ENCODE measurements around the gene CD59.

The CD59 gene

DNA sequence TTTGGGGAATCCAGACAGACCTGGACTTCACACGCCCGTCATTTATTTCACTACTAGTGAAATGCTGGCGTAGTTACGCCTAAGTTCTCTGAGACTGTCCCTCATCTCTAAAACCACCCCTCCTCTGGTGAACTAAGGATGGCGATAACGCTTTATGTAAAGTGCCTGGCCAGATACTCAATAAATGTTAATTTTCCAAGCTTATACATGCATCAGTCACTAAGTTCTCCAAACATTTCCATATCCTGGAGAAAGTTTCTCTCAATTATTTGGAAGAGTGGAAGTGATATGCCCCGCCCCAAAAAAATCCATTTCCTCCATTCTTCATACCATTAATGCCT is 39.2 kb upstream of the CD59 start:
- TF ChIP-seq, protein P1, sequence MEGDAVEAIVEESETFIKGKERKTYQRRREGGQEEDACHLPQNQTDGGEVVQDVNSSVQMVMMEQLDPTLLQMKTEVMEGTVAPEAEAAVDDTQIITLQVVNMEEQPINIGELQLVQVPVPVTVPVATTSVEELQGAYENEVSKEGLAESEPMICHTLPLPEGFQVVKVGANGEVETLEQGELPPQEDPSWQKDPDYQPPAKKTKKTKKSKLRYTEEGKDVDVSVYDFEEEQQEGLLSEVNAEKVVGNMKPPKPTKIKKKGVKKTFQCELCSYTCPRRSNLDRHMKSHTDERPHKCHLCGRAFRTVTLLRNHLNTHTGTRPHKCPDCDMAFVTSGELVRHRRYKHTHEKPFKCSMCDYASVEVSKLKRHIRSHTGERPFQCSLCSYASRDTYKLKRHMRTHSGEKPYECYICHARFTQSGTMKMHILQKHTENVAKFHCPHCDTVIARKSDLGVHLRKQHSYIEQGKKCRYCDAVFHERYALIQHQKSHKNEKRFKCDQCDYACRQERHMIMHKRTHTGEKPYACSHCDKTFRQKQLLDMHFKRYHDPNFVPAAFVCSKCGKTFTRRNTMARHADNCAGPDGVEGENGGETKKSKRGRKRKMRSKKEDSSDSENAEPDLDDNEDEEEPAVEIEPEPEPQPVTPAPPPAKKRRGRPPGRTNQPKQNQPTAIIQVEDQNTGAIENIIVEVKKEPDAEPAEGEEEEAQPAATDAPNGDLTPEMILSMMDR (IDR thresholded peaks at IDR 0.05; ENCODE audit: low read depth, low read length, missing control alignments): no peak
- no peak overlapping the region for H3K4me3 ChIP-seq (replicated peaks; ENCODE audit: low read depth, low read length)
- no peak for DNase-seq (ENCODE audit: extremely low read depth, low read depth)

GRCh38 chr11:33774736-33775466 is 38.7 kb upstream of the CD59 start:
- H3K4me3 ChIP-seq (replicated peaks; ENCODE audit: low read depth, low read length): peak overlapping the region; percentile 91
- no peak for DNase-seq (ENCODE audit: extremely low read depth, low read depth)
- TF ChIP-seq, protein P1 (IDR thresholded peaks at IDR 0.05; ENCODE audit: low read depth, low read length, missing control alignments): no peak

DNA sequence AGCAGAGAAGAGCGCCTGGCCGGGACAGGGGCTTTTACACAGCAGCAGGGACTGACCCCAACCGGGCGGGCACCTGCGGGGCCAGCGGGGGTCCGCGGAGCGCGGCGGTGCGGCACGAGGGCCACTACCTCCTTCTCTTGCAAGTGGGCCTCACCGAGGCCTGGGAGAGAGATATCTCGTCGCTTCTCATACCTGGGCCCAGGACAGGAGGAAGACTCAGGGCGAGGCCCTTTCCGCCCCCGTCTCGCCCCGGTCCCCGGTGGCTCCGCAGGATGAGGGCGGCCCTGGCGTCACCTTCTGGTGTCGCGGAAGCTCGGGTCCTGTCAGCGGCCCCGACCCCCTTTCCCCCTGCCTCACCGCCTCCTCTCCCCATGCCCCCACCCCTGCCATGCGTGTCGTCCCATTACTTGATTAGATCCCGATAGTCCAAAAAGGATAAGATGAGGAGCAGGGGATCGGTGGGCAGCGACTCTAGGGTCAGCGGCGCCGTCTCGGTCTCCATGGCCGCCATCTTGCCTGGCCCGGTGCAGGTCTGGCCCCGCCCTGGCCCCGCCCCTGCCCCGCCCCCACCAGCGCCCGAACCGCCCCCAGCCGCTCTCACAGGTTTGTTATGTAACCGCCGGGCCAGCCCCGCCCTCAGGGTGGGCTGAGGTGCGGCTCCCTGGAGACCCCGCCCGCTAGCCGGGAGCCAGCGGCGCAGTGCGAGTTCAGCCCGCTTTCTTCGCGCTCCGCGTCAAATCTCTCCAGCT is 37.9 kb upstream of the CD59 start, which contains the start of gene FBXO3:
Gene FBXO3, minus strand, starts transcription at position 534 of the 749 bp plus-strand sequence. Its CDS starts 23 bp downstream, at position 511.
- peak within 1 kb of the TSS; percentile 91 for H3K4me3 ChIP-seq (replicated peaks; ENCODE audit: low read depth, low read length)
- peak; percentile 35 for DNase-seq (ENCODE audit: extremely low read depth, low read depth)
- TF ChIP-seq, protein P1 (IDR thresholded peaks at IDR 0.05; ENCODE audit: low read depth, low read length, missing control alignments): no peak

GRCh38 chr11:33773404-33773986 is 37.3 kb upstream of the CD59 start:
- TF ChIP-seq, protein P1 (IDR thresholded peaks at IDR 0.05; ENCODE audit: low read depth, low read length, missing control alignments): no peak
- DNase-seq (ENCODE audit: extremely low read depth, low read depth): no peak

GRCh38 chr11:33772870-33773269 is 36.6 kb upstream of the CD59 start:
- no peak for DNase-seq (ENCODE audit: extremely low read depth, low read depth)
- TF ChIP-seq, protein P1 (IDR thresholded peaks at IDR 0.05; ENCODE audit: low read depth, low read length, missing control alignments): no peak
- H3K4me3 ChIP-seq (replicated peaks; ENCODE audit: low read depth, low read length): no peak overlapping the region

More at GRCh38 chr11:33773404-33773986, 37.3 kb upstream of the CD59 start:
- H3K4me3 ChIP-seq (replicated peaks; ENCODE audit: low read depth, low read length): peak overlapping the region; percentile 91

- DNase-seq (ENCODE audit: extremely low read depth, low read depth): no peak
- TF ChIP-seq, protein P1 (IDR thresholded peaks at IDR 0.05; ENCODE audit: low read depth, low read length, missing control alignments): no peak
- H3K4me3 ChIP-seq (replicated peaks; ENCODE audit: low read depth, low read length): no peak overlapping the region
Observed at GRCh38 chr11:33772300-33772699, 36.1 kb upstream of the CD59 start.

All from HFF-Myc (cell line).